Neural crest cell (in vitro differentiated cells): ENCODE measurements around the gene RAB4A. TPM values are rescaled to one million over a fixed set of nuclear protein-coding genes. Genes with fewer than 3 reads are reported as not detected.

Source experiments
- DNase-seq: peaks from one replicate; pipeline ENCODE4 v3.0.0; 2021; ENCODE audit warnings: low read depth, mixed read lengths, low spot score
- H3K27ac Mint-ChIP-seq: one replicate; pipeline ENCODE4 v1.8.0; 2021; ENCODE audit warnings: mild to moderate bottlenecking, mixed read lengths; ENCODE audit not compliant: unreplicated experiment
- H3K27me3 Mint-ChIP-seq: 2 replicates; pipeline ENCODE4 v1.8.0; 2021; ENCODE audit warnings: low read depth, mild to moderate bottlenecking, mixed read lengths
- H3K36me3 Mint-ChIP-seq: 2 replicates; pipeline ENCODE4 v1.8.0; 2021; ENCODE audit warnings: low read depth, mild to moderate bottlenecking, mixed read lengths
- H3K4me1 Mint-ChIP-seq: 2 replicates; pipeline ENCODE4 v1.8.0; 2021; ENCODE audit warnings: mixed read lengths
- H3K4me3 Mint-ChIP-seq: one replicate; pipeline ENCODE4 v1.8.0; 2021; ENCODE audit warnings: mild to moderate bottlenecking, mixed read lengths
- H3K9me3 Mint-ChIP-seq: 2 replicates; pipeline ENCODE4 v1.8.0; 2021; ENCODE audit warnings: mixed read lengths
- CTCF ChIP-seq: fragments of 200-600 bp; sonication (generic); conservative IDR thresholded peaks from 2 replicates; pipeline ENCODE4 v1.5.0; 2021; ENCODE audit warnings: antibody characterized with exemption, mild to moderate bottlenecking
- total RNA-seq: library from RNA; stranded (reverse); gene quantifications from 2 replicates; pipeline ENCODE4 v1.2.1, GENCODE V29; 2021

The RAB4A gene
- total RNA-seq, 1 donor from 2014 or later = 69.0 TPM

GRCh38 chr1:229334716-229335115 is 63.8 kb downstream of the RAB4A start:
- H3K4me3 Mint-ChIP-seq = no peak overlapping the region
- peaks cover 21% of the 10 kb centered on the region for H3K4me1 Mint-ChIP-seq
- peaks cover 16% of the 10 kb centered on the region for H3K36me3 Mint-ChIP-seq
- DNase-seq = no peak
- no peak for TF ChIP-seq CTCF
- no peaks in the 10 kb centered on the region for H3K27me3 Mint-ChIP-seq
- no peaks in the 10 kb centered on the region for H3K9me3 Mint-ChIP-seq
- H3K27ac Mint-ChIP-seq = no peak overlapping the region

GRCh38 chr1:229336345-229336744 is 65.4 kb downstream of the RAB4A start:
- no peak for TF ChIP-seq CTCF
- Mint-ChIP-seq H3K4me3 (no peak overlapping the region), H3K9me3 (no peaks in the 10 kb centered on the region), H3K27me3 (peaks cover 1% of the 10 kb centered on the region), H3K36me3 (peaks cover 14% of the 10 kb centered on the region), H3K27ac (no peak overlapping the region), H3K4me1 (peaks cover 34% of the 10 kb centered on the region)
- DNase-seq = no peak

- H3K4me1 Mint-ChIP-seq = peaks cover 44% of the 10 kb centered on the region
- H3K27me3 Mint-ChIP-seq = peaks cover 5% of the 10 kb centered on the region
- H3K36me3 Mint-ChIP-seq = peaks cover 11% of the 10 kb centered on the region
- no peak overlapping the region for H3K27ac Mint-ChIP-seq
- no peak for TF ChIP-seq CTCF
- H3K9me3 Mint-ChIP-seq = no peaks in the 10 kb centered on the region
- no peak for DNase-seq
- peak overlapping the region; percentile 96 for H3K4me3 Mint-ChIP-seq
Observed at GRCh38 chr1:229339086-229339485, 68.2 kb downstream of the RAB4A start.

- Mint-ChIP-seq H3K4me3 (peak overlapping the region; percentile 96), H3K27ac (no peak overlapping the region), H3K4me1 (peaks cover 44% of the 10 kb centered on the region), H3K36me3 (peaks cover 7% of the 10 kb centered on the region), H3K9me3 (no peaks in the 10 kb centered on the region), H3K27me3 (peaks cover 8% of the 10 kb centered on the region)
- no peak for TF ChIP-seq CTCF
- no peak for DNase-seq
Observed at GRCh38 chr1:229339520-229339919, 68.6 kb downstream of the RAB4A start.

- peak overlapping the region; percentile 96 for H3K4me3 Mint-ChIP-seq
- H3K27ac Mint-ChIP-seq = no peak overlapping the region
- no peak for DNase-seq
- H3K4me1 Mint-ChIP-seq = peaks cover 44% of the 10 kb centered on the region
- no peak for TF ChIP-seq CTCF
- H3K9me3 Mint-ChIP-seq = no peaks in the 10 kb centered on the region
- peaks cover 17% of the 10 kb centered on the region for H3K27me3 Mint-ChIP-seq
- H3K36me3 Mint-ChIP-seq = peaks cover under 1% of the 10 kb centered on the region
Observed at GRCh38 chr1:229340496-229340895, 69.6 kb downstream of the RAB4A start.
